ENCODE measurements around the gene SLC25A29.

DNA sequence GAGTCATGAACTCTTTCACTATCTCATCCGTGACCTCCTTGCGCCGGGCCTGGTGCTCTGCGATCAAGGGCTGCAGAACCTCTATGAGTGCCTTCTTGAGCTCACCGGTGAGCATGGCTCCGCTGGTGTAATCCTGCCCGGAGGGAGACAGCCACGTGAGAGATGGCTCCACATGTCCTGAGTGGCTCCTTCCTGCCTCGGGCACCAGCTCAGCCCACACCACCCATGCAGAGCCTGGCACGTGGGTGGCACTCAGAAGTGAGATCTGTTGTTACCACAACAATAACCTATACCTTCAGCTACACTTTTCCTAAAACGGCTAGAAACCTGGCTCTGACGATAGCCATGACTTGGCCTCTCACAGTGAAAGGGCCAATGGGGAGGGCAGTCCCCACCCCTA is 28.7 kb upstream of the SLC25A29 start:
- TF ChIP-seq EZH2 (IDR thresholded peaks at IDR 0.05) (no peak), POLR2AphosphoS5 (IDR thresholded peaks at IDR 0.05; ENCODE audit: borderline replicate concordance, low read depth, low read length) (no peak)
